Superior temporal gyrus (tissue), 1 donor: Measurements from ENCODE around the gene ICAM1.
"Not testable (repeated sequence)": the region's sequence is repeated elsewhere in the genome, so short reads cannot be mapped to it uniquely, and the experiment has no call there.

Source experiments
- DNase-seq: peaks from one replicate; pipeline ENCODE4 v3.0.0-alpha.2; 2016; ENCODE audit errors: extremely low spot score

Gene ICAM1

GRCh38 chr19:10270616-10271394, at the start of gene ICAM1:
Gene ICAM1, plus strand, starts transcription at chr19:10271120. Its CDS starts 40 bp downstream, at chr19:10271160.
- no peak for DNase-seq

- no peak for DNase-seq
These were observed 48.6 kb upstream of the ICAM1 start for GRCh38 chr19:10222201-10222890.

- DNase-seq = no peak
These were observed 47.3 kb upstream of the ICAM1 start for GRCh38 chr19:10223488-10224213.

- no peak for DNase-seq
These were observed 46.6 kb upstream of the ICAM1 start for GRCh38 chr19:10224337-10224736.

- no peak for DNase-seq
These were observed 44.9 kb upstream of the ICAM1 start for GRCh38 chr19:10226021-10226375.

- peak; percentile 38 for DNase-seq
These were observed 44.4 kb upstream of the ICAM1 start for GRCh38 chr19:10226376-10227025.

GRCh38 chr19:10227026-10227971, 43.6 kb upstream of the ICAM1 start:
- peak; percentile 94 for DNase-seq

- no peak for DNase-seq
These were observed 42.5 kb upstream of the ICAM1 start for GRCh38 chr19:10228393-10228792.

- DNase-seq = no peak
These were observed 42.0 kb upstream of the ICAM1 start for GRCh38 chr19:10228920-10229319.

GRCh38 chr19:10230173-10230860, 40.6 kb upstream of the ICAM1 start:
- DNase-seq = no peak

GRCh38 chr19:10230861-10231611, 39.9 kb upstream of the ICAM1 start, which contains the start of gene S1PR2:
Gene S1PR2, minus strand, starts transcription at chr19:10231331. Its CDS starts 6,426 bp downstream, at chr19:10224905.
- DNase-seq = no peak

GRCh38 chr19:10231612-10232228, 39.2 kb upstream of the ICAM1 start:
- no peak for DNase-seq

GRCh38 chr19:10233946-10234345, 37.0 kb upstream of the ICAM1 start:
- DNase-seq = no peak

- no peak for DNase-seq
These were observed 35.9 kb upstream of the ICAM1 start for GRCh38 chr19:10235003-10235402.

- not testable (repeated sequence) for DNase-seq
These were observed 35.5 kb upstream of the ICAM1 start for GRCh38 chr19:10235409-10235808.

- DNase-seq = no peak
These were observed 33.2 kb upstream of the ICAM1 start for GRCh38 chr19:10237702-10238101.

- no peak for DNase-seq
These were observed 32.6 kb upstream of the ICAM1 start for GRCh38 chr19:10238172-10238783.

- DNase-seq = not testable (repeated sequence)
These were observed 29.0 kb upstream of the ICAM1 start for GRCh38 chr19:10241826-10242449.
